GM12865 (cell line): ENCODE data around the gene PLEKHA7.
"Not testable (repeated sequence)": the region's sequence is repeated elsewhere in the genome, so short reads cannot be mapped to it uniquely, and the experiment has no call there.

ENCODE experiments used
- DNase-seq: peaks from one replicate; pipeline ENCODE4 v3.0.0; 2010; ENCODE audit warnings: low read depth
- H3K4me3 ChIP-seq: 2 replicates; pipeline ENCODE4 v1.5.1; 2011; ENCODE audit warnings: mild to moderate bottlenecking, low read depth, low read length, control low read depth
- CTCF ChIP-seq: IDR thresholded peaks from 2 replicates; pipeline ENCODE4 v1.5.1; 2011; ENCODE audit warnings: low read length, control low read depth, low read depth, inconsistent platforms; ENCODE audit not compliant: insufficient read depth; ENCODE audit errors: missing control alignments

Gene PLEKHA7

GRCh38 chr11:17014321-17014832 is at the start of gene PLEKHA7:
Gene PLEKHA7 (minus strand): TSS chr11:17014414. CDS start chr11:17014401, 13 bp downstream.
- H3K4me3 ChIP-seq, result peak within 1 kb of the TSS; percentile 51
- no peak for DNase-seq
- TF ChIP-seq CTCF, result no peak

GRCh38 chr11:17063171-17064002 is 49.2 kb upstream of the PLEKHA7 start:
- H3K4me3 ChIP-seq, result no peak overlapping the region
- peak; percentile 90 for TF ChIP-seq CTCF
- DNase-seq, result peak; percentile 70

GRCh38 chr11:17051146-17051545 is 36.9 kb upstream of the PLEKHA7 start:
- H3K4me3 ChIP-seq, DNase-seq: not testable (repeated sequence)

- DNase-seq, result not testable (repeated sequence)
Measured at GRCh38 chr11:17048491-17048890, 34.3 kb upstream of the PLEKHA7 start.

GRCh38 chr11:17046690-17047089 is 32.5 kb upstream of the PLEKHA7 start:
- no peak overlapping the region for H3K4me3 ChIP-seq
- TF ChIP-seq CTCF, result no peak
- DNase-seq, result no peak

More at GRCh38 chr11:17048491-17048890, 34.3 kb upstream of the PLEKHA7 start:
- H3K4me3 ChIP-seq, result not testable (repeated sequence)

GRCh38 chr11:17036666-17037658 is 22.7 kb upstream of the PLEKHA7 start:
- no peak overlapping the region for H3K4me3 ChIP-seq
- peak; percentile 28 for DNase-seq
- TF ChIP-seq CTCF, result peak; percentile 16

GRCh38 chr11:17034027-17034426 is 19.8 kb upstream of the PLEKHA7 start:
- H3K4me3 ChIP-seq, DNase-seq: not testable (repeated sequence)

- no peak for DNase-seq
- no peak for TF ChIP-seq CTCF
- H3K4me3 ChIP-seq, result no peak overlapping the region
Measured at GRCh38 chr11:17026487-17027082, 12.4 kb upstream of the PLEKHA7 start.
